ENCODE measurements around the gene TAC3. TPM values are rescaled to one million over a fixed set of nuclear protein-coding genes. Genes with fewer than 3 reads are reported as not detected.

Gene TAC3
- total RNA-seq, 1 experiment from 2014 or later = 3.1 TPM

DNA sequence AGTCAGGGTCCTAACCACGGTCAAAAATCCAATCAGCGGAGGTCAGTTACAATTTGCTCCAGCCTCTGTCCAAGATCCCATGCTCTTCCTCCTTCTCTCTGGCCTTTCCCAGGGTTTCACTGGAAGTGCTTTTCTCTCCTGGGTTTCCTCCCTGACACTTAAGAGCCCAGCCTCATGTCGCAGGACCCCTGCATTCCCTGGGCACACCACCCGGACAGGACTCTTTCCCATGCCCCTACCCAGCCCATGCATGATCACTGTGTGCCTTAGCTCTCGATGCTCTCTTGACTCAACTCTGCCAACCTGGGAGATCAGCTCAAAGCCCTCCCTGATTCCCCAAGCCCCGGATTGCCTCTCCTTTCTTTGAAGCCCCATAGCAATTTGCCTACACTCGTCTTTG is 15.5 kb upstream of the TAC3 start:
- peaks cover 8% of the 10 kb centered on the region for H3K4me1 Mint-ChIP-seq (ENCODE audit: low read depth, unreplicated experiment)
- Histone ChIP-seq H3K9me3 (no peaks in the 10 kb centered on the region), H3K4me3 (ENCODE audit: low read depth, low read length) (no peak overlapping the region), H3K4me1 (no peaks in the 10 kb centered on the region), H3K36me3 (ENCODE audit: control insufficient read depth, insufficient read depth, low read length) (no peaks in the 10 kb centered on the region; the same call in 1 of the 2 replicates), H3K27me3 (replicated peaks; ENCODE audit: control insufficient read depth, insufficient read depth, low read length) (no peaks in the 10 kb centered on the region)
- no peak for DNase-seq
- intact Hi-C loops (cut with micrococcal nuclease; ENCODE audit: unreplicated experiment) = loop anchor here (1.0 kb wide), 2 partner anchors 23 to 30 kb away; no protein-coding TSS in a partner anchor
- no peaks in the 10 kb centered on the region for H3K9me3 Mint-ChIP-seq (ENCODE audit: unreplicated experiment)
- H3K4me3 Mint-ChIP-seq (ENCODE audit: unreplicated experiment) = no peak overlapping the region
- no TSS peak for BruUV-seq (replicated peaks)
- H3K27me3 Mint-ChIP-seq (ENCODE audit: insufficient read depth, unreplicated experiment) = no peaks in the 10 kb centered on the region
- POLR2A ChIA-PET = interaction anchor here (0.6 kb wide), 1 partner anchor 14 kb away, joined by 5 read pairs; no protein-coding TSS in a partner anchor
- TF ChIP-seq, protein P1, sequence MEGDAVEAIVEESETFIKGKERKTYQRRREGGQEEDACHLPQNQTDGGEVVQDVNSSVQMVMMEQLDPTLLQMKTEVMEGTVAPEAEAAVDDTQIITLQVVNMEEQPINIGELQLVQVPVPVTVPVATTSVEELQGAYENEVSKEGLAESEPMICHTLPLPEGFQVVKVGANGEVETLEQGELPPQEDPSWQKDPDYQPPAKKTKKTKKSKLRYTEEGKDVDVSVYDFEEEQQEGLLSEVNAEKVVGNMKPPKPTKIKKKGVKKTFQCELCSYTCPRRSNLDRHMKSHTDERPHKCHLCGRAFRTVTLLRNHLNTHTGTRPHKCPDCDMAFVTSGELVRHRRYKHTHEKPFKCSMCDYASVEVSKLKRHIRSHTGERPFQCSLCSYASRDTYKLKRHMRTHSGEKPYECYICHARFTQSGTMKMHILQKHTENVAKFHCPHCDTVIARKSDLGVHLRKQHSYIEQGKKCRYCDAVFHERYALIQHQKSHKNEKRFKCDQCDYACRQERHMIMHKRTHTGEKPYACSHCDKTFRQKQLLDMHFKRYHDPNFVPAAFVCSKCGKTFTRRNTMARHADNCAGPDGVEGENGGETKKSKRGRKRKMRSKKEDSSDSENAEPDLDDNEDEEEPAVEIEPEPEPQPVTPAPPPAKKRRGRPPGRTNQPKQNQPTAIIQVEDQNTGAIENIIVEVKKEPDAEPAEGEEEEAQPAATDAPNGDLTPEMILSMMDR (IDR thresholded peaks at IDR 0.05; ENCODE audit: insufficient read depth in 1 of 2, low read depth in 1 of 2, low read length in 1 of 2, severe bottlenecking in 1 of 2, unreplicated experiment in 1 of 2) = no peak
- no peak overlapping the region for H3K27ac Mint-ChIP-seq (ENCODE audit: unreplicated experiment)
- no peaks in the 10 kb centered on the region for H3K36me3 Mint-ChIP-seq (ENCODE audit: insufficient read depth, unreplicated experiment)
- CTCF ChIA-PET = interaction anchor here (0.6 to 1.7 kb wide), 8 partner anchors 15 to 511 kb away, joined by 3 to 16 read pairs (median 6); partner anchors contain the start of genes RBMS2, STAT6 and TAC3

DNA sequence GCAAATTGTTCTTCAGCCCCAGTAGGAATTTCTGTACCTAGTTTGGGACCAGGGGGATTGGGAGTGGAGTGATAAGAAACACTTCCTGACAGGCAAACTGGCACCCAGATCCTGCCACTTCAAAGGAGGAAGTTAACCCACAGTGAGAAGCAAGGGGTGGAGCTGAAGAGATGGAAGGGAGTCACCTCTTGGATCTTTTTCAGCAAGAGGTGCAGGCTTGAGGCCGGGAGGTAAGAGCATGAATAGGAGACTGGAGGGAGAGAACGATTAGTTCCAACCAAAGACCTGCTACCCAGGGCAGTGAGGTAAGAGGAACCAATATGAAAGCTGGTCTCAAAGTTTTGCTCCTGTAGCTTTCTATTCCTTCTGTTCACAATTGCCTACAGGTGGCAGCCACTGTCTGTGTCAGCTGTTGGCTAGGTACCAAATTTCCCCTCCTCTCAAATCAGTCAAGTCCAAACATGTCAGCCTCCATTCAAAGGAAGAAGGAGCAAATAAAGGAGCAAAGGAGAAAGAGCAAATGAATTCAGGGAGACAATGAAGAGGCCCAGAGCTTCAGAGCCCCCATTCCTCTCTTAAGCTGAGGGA is 14.9 kb upstream of the TAC3 start:
- TF ChIP-seq, protein P1 (IDR thresholded peaks at IDR 0.05; ENCODE audit: insufficient read depth in 1 of 2, low read depth in 1 of 2, low read length in 1 of 2, severe bottlenecking in 1 of 2, unreplicated experiment in 1 of 2) = peak in 1 of 2 experiments; percentile 36
- no peaks in the 10 kb centered on the region for H3K36me3 Mint-ChIP-seq (ENCODE audit: insufficient read depth, unreplicated experiment)
- BruUV-seq (replicated peaks) = no TSS peak
- intact Hi-C loops (cut with micrococcal nuclease; ENCODE audit: unreplicated experiment) = loop anchor here (1.0 kb wide), 2 partner anchors 23 to 30 kb away; no protein-coding TSS in a partner anchor
- CTCF ChIA-PET = interaction anchor here (0.6 to 1.7 kb wide), 13 partner anchors 14 to 510 kb away, joined by 3 to 16 read pairs (median 5); partner anchors contain the start of genes MYO1A, NEMP1, RBMS2 and STAT6
- H3K9me3 Mint-ChIP-seq (ENCODE audit: unreplicated experiment) = no peaks in the 10 kb centered on the region
- H3K36me3 ChIP-seq (ENCODE audit: control insufficient read depth, insufficient read depth, low read length) = no peaks in the 10 kb centered on the region; the same call in 1 of the 2 replicates
- peaks cover 8% of the 10 kb centered on the region for H3K4me1 Mint-ChIP-seq (ENCODE audit: low read depth, unreplicated experiment)
- no peaks in the 10 kb centered on the region for H3K9me3 ChIP-seq
- no peaks in the 10 kb centered on the region for H3K27me3 ChIP-seq (replicated peaks; ENCODE audit: control insufficient read depth, insufficient read depth, low read length)
- DNase-seq = no peak
- no peaks in the 10 kb centered on the region for H3K4me1 ChIP-seq
- H3K27ac Mint-ChIP-seq (ENCODE audit: unreplicated experiment) = no peak overlapping the region
- no peak overlapping the region for H3K4me3 ChIP-seq (ENCODE audit: low read depth, low read length)
- no peak overlapping the region for H3K4me3 Mint-ChIP-seq (ENCODE audit: unreplicated experiment)
- POLR2A ChIA-PET = interaction anchor here (0.6 kb wide), 1 partner anchor 13 kb away, joined by 5 read pairs; no protein-coding TSS in a partner anchor
- no peaks in the 10 kb centered on the region for H3K27me3 Mint-ChIP-seq (ENCODE audit: insufficient read depth, unreplicated experiment)

DNA sequence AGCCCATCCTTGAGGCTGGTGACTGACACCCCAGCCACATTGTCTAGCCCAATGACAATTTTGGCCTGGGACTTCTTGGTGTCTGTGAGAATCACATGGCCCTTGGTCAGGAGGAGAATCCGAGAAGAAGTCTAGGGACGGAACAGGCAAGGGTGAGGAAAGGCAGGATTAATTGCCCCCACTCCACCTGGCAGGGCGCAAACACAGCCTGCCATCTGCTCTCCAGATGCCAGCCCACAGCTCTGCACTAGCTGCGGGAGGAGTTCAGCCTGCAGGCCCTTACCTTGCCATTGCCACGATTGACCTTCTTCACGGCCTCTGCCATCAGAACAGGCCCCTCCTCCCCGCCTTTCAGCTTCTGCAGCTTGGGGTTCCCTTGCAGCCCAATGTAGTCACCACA is 13.1 kb upstream of the TAC3 start:
- intact Hi-C loops (cut with micrococcal nuclease; ENCODE audit: unreplicated experiment) = no loop called here
- ChIA-PET POLR2A (no interaction called here), CTCF (no interaction called here)
- no peak overlapping the region for H3K4me3 Mint-ChIP-seq (ENCODE audit: unreplicated experiment)
- no peaks in the 10 kb centered on the region for H3K27me3 Mint-ChIP-seq (ENCODE audit: insufficient read depth, unreplicated experiment)
- no peak overlapping the region for H3K27ac Mint-ChIP-seq (ENCODE audit: unreplicated experiment)
- Histone ChIP-seq H3K4me3 (ENCODE audit: low read depth, low read length) (no peak overlapping the region), H3K27me3 (replicated peaks; ENCODE audit: control insufficient read depth, insufficient read depth, low read length) (no peaks in the 10 kb centered on the region), H3K9me3 (no peaks in the 10 kb centered on the region), H3K4me1 (no peaks in the 10 kb centered on the region), H3K36me3 (ENCODE audit: control insufficient read depth, insufficient read depth, low read length) (no peaks in the 10 kb centered on the region)
- no peaks in the 10 kb centered on the region for H3K9me3 Mint-ChIP-seq (ENCODE audit: unreplicated experiment)
- no TSS peak for BruUV-seq (replicated peaks)
- no peak for DNase-seq
- H3K4me1 Mint-ChIP-seq (ENCODE audit: low read depth, unreplicated experiment) = peaks cover 8% of the 10 kb centered on the region
- TF ChIP-seq, protein P1 (IDR thresholded peaks at IDR 0.05; ENCODE audit: insufficient read depth in 1 of 2, low read depth in 1 of 2, low read length in 1 of 2, severe bottlenecking in 1 of 2, unreplicated experiment in 1 of 2) = no peak
- H3K36me3 Mint-ChIP-seq (ENCODE audit: insufficient read depth, unreplicated experiment) = no peaks in the 10 kb centered on the region

Measured in Caco-2 (cell line).